Neural cell (in vitro differentiated cells): Measurements from ENCODE around the gene TTLL5. TPM values are rescaled to one million over a fixed set of nuclear protein-coding genes. Genes with fewer than 3 reads are reported as not detected.

Experiments used
- H2AFZ ChIP-seq: fragments of 200-600, 300-800 bp; sonication (generic), shearing (Covaris generic); 2 replicates; pipeline ENCODE4 v1.6.0; 2014; ENCODE audit warnings: low read depth, mild to moderate bottlenecking, antibody characterized with exemption, low read length, moderate library complexity
- H3F3A ChIP-seq: fragments of 200-600 bp; shearing (Covaris generic); 2 replicates; pipeline ENCODE4 v1.6.1; 2016; ENCODE audit warnings: mild to moderate bottlenecking, moderate library complexity, mixed read lengths, antibody characterized with exemption, low read length; ENCODE audit not compliant: insufficient read depth, poor library complexity, severe bottlenecking
- H3K27ac ChIP-seq: fragments of 200-600, 300-800 bp; sonication (generic), shearing (Covaris generic); 2 replicates; pipeline ENCODE4 v1.5.1; 2014; ENCODE audit warnings: mild to moderate bottlenecking, low read length, moderate library complexity
- H3K27me3 ChIP-seq: fragments of 300-800, 200-600 bp; sonication (generic), shearing (Covaris generic); 2 replicates; pipeline ENCODE4 v1.6.0; 2014; ENCODE audit warnings: mild to moderate bottlenecking, low read depth, low read length, moderate library complexity; ENCODE audit not compliant: insufficient read depth
- H3K36me3 ChIP-seq: fragments of 300-800, 200-600 bp; sonication (generic), shearing (Covaris generic); 2 replicates; pipeline ENCODE4 v1.5.1; 2014; ENCODE audit warnings: mild to moderate bottlenecking, antibody characterized with exemption, low read length, moderate library complexity; ENCODE audit not compliant: insufficient read depth
- H3K4me2 ChIP-seq: fragments of 300-800, 200-600 bp; sonication (generic), shearing (Covaris generic); 2 replicates; pipeline ENCODE4 v1.6.0; 2014; ENCODE audit warnings: mild to moderate bottlenecking, low read length
- H3K4me3 ChIP-seq: fragments of 300-800, 200-600 bp; sonication (generic), shearing (Covaris generic); 2 replicates; pipeline ENCODE4 v1.5.1; 2014; ENCODE audit warnings: mild to moderate bottlenecking, low read length, moderate library complexity
- H3K79me2 ChIP-seq: fragments of 200-600 bp; shearing (Covaris generic); replicated peaks from 2 replicates; pipeline ENCODE4 v1.6.0; 2014; ENCODE audit warnings: mild to moderate bottlenecking, low read length, moderate library complexity; ENCODE audit not compliant: insufficient read depth
- H3K9ac ChIP-seq: fragments of 300-800, 200-600 bp; sonication (generic), shearing (Covaris generic); 2 replicates; pipeline ENCODE4 v1.6.1; 2016; ENCODE audit warnings: mild to moderate bottlenecking, low read length, mixed read lengths
- H3K9me2 ChIP-seq: fragments of 200-600 bp; shearing (Covaris generic); 2 replicates; pipeline ENCODE4 v1.6.1; 2016; ENCODE audit warnings: mild to moderate bottlenecking, low read length, mixed read lengths; ENCODE audit not compliant: insufficient read depth
- H3K9me3 ChIP-seq: fragments of 200-600, 300-800 bp; sonication (generic), shearing (Covaris generic); 2 replicates; pipeline ENCODE4 v1.6.1; 2016; ENCODE audit warnings: mild to moderate bottlenecking, mixed run types, low read length, moderate library complexity, mixed read lengths
- H4K20me1 ChIP-seq: fragments of 200-600 bp; shearing (Covaris generic); 2 replicates; pipeline ENCODE4 v1.6.1; 2016; ENCODE audit warnings: mild to moderate bottlenecking, mixed run types; ENCODE audit not compliant: insufficient read depth
- CTCF ChIP-seq: fragments of 450-650 bp; IDR thresholded peaks from 2 replicates; pipeline ENCODE4 v1.5.1; 2014; ENCODE audit warnings: antibody characterized with exemption, mild to moderate bottlenecking, moderate library complexity; ENCODE audit not compliant: poor library complexity, severe bottlenecking
- EP300 ChIP-seq: fragments of 450-650 bp; conservative IDR thresholded peaks from 2 replicates; pipeline ENCODE4 v1.6.1; 2014; ENCODE audit warnings: antibody characterized with exemption, mild to moderate bottlenecking, moderate library complexity; ENCODE audit not compliant: poor library complexity, severe bottlenecking
- EZH2 ChIP-seq: fragments of 200-600, 300-800 bp; shearing (Covaris generic), sonication (generic); IDR thresholded peaks from 2 replicates; pipeline ENCODE4 v1.6.1; 2014; ENCODE audit warnings: antibody characterized with exemption, low read length, borderline replicate concordance, mild to moderate bottlenecking; ENCODE audit not compliant: insufficient read depth, poor library complexity, severe bottlenecking
- MXI1 ChIP-seq: fragments of 450-650 bp; conservative IDR thresholded peaks from 2 replicates; pipeline ENCODE4 v1.6.1; 2014; ENCODE audit warnings: antibody characterized with exemption, mild to moderate bottlenecking; ENCODE audit not compliant: poor library complexity, severe bottlenecking
- POLR2AphosphoS5 ChIP-seq: IDR thresholded peaks from 2 replicates; pipeline ENCODE4 v1.6.1; 2012
- RAD21 ChIP-seq: fragments of 450-650 bp; conservative IDR thresholded peaks from 2 replicates; pipeline ENCODE4 v1.6.1; 2014; ENCODE audit warnings: antibody characterized with exemption, mild to moderate bottlenecking, moderate library complexity
- SMC3 ChIP-seq: fragments of 450-650 bp; conservative IDR thresholded peaks from 2 replicates; pipeline ENCODE4 v1.6.1; 2014; ENCODE audit warnings: antibody characterized with exemption, mild to moderate bottlenecking, moderate library complexity; ENCODE audit not compliant: poor library complexity
- TAF1 ChIP-seq: IDR thresholded peaks from 2 replicates; pipeline ENCODE4 v1.6.1; 2012; ENCODE audit warnings: low read depth
- polyA plus RNA-seq: library from polyadenylated mRNA; depleted of rRNA; stranded (reverse); fragments of >200 nt; gene quantifications from 2 replicates; pipeline ENCODE4 v1.2.3, GENCODE V29; 2014
- TF ChIP-seq, protein P1 (sequence below): IDR thresholded peaks from 2 replicates; pipeline ENCODE4 v1.6.1; 2012; ENCODE audit warnings: borderline replicate concordance

Gene TTLL5
- polyA plus RNA-seq, 1 donor from 2014 or later = 8.2 TPM

DNA sequence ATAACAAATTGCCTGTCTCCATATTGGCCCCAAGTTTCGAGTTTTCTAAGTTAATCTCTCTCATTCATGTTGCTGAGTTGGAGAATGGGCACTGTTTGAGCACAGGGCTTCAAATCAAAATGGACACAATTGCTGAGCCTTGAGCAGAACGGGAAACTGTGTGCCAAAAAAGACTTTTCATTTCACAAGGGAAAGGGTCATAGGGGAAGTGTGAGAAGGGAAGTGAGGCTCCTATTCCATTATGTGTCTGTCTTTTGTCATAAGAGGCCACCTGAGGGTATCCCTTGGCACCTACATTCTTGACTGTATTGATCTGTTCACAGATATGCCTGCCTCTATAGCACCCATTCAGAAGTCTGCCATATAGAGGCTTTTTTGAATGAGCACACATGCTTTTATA lies 59.1 kb downstream of the TTLL5 start:
- no peak for TF ChIP-seq CTCF
- no peak for TF ChIP-seq POLR2AphosphoS5
- TF ChIP-seq, protein P1, sequence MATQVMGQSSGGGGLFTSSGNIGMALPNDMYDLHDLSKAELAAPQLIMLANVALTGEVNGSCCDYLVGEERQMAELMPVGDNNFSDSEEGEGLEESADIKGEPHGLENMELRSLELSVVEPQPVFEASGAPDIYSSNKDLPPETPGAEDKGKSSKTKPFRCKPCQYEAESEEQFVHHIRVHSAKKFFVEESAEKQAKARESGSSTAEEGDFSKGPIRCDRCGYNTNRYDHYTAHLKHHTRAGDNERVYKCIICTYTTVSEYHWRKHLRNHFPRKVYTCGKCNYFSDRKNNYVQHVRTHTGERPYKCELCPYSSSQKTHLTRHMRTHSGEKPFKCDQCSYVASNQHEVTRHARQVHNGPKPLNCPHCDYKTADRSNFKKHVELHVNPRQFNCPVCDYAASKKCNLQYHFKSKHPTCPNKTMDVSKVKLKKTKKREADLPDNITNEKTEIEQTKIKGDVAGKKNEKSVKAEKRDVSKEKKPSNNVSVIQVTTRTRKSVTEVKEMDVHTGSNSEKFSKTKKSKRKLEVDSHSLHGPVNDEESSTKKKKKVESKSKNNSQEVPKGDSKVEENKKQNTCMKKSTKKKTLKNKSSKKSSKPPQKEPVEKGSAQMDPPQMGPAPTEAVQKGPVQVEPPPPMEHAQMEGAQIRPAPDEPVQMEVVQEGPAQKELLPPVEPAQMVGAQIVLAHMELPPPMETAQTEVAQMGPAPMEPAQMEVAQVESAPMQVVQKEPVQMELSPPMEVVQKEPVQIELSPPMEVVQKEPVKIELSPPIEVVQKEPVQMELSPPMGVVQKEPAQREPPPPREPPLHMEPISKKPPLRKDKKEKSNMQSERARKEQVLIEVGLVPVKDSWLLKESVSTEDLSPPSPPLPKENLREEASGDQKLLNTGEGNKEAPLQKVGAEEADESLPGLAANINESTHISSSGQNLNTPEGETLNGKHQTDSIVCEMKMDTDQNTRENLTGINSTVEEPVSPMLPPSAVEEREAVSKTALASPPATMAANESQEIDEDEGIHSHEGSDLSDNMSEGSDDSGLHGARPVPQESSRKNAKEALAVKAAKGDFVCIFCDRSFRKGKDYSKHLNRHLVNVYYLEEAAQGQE = no peak
- TF ChIP-seq EP300 = no peak
- no peak for TF ChIP-seq RAD21
- no peak for TF ChIP-seq TAF1
- TF ChIP-seq SMC3 = no peak
- no peak for TF ChIP-seq MXI1
- TF ChIP-seq EZH2 = no peak
- H3K4me3 ChIP-seq = no peak overlapping the region
- no peaks in the 10 kb centered on the region for H3K9me2 ChIP-seq
- no peaks in the 10 kb centered on the region for H3K79me2 ChIP-seq
- H3K9me3 ChIP-seq = no peaks in the 10 kb centered on the region
- no peak overlapping the region for H3K4me2 ChIP-seq
- H3K27me3 ChIP-seq = no peaks in the 10 kb centered on the region
- H4K20me1 ChIP-seq = no peaks in the 10 kb centered on the region
- no peaks in the 10 kb centered on the region for H3F3A ChIP-seq
- no peak overlapping the region for H2AFZ ChIP-seq
- H3K36me3 ChIP-seq = peaks cover 4% of the 10 kb centered on the region
- no peak overlapping the region for H3K27ac ChIP-seq
- H3K9ac ChIP-seq = no peak overlapping the region

- Histone ChIP-seq H3K4me3 (no peak overlapping the region), H3K79me2 (no peaks in the 10 kb centered on the region), H3K9me2 (no peaks in the 10 kb centered on the region), H3K27me3 (no peaks in the 10 kb centered on the region), H3K9me3 (no peaks in the 10 kb centered on the region), H3K27ac (no peak overlapping the region), H3K4me2 (no peak overlapping the region), H3K36me3 (peaks cover 4% of the 10 kb centered on the region), H2AFZ (no peak overlapping the region), H3F3A (no peaks in the 10 kb centered on the region), H4K20me1 (no peaks in the 10 kb centered on the region), H3K9ac (no peak overlapping the region)
- TF ChIP-seq CTCF = no peak
- no peak for TF ChIP-seq SMC3
- TF ChIP-seq EP300 = no peak
- TF ChIP-seq RAD21 = no peak
- no peak for TF ChIP-seq MXI1
- TF ChIP-seq POLR2AphosphoS5 = no peak
- no peak for TF ChIP-seq EZH2
Observed at GRCh38 chr14:75720842-75721498, 59.9 kb downstream of the TTLL5 start.
